ENCODE data around the gene ZNF469. TPM values are rescaled to one million over a fixed set of nuclear protein-coding genes. Genes with fewer than 3 reads are reported as not detected.

The ZNF469 gene
- total RNA-seq, 4 donors from 2014 or later = 0.24 to 0.55 (median 0.41) TPM

DNA sequence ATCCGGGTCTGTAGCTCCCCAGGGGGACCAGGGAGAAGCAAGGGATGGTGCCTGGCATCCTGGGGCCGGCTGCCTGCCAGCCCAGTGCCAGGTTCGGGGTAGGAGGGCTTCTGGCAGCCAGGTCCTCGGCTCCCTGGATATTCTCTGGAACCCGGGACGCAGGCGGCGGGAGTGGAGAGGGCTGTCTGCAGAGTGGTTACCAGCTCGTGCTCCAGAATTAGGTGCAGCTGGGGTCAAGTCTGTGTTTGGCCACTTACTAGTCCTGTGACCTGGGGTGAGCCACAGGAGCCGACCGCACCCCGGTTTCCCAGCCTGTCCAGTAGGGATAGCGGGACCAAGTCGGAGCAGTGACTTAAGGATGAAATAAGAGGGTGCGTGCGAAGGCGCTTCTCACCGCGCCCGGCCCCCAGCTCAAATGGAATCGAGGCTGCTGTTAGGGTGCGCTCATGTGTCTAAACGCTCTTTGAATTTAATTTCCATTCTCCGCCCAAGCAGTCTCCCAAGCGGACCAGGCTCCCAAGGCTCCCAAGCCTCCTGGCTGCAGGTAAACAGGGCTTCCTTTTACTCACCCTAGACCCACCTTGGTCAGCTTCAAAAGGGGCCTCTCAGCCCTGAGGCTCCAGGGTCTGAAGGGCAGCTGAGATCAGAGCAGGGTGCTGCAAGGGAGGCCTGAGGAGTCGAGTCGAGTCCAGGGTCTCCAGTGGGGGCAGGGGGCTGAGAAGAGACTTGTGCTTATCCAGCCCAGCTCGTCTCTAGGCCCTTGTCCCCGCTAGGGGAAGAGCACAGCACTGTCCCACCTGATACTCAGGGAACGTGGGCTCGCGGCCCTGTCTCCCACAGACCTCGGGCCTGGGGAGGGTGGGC is 28.3 kb upstream of the ZNF469 start:
- Histone ChIP-seq H3K27me3 (peaks cover 3% of the 10 kb centered on the region), H3K27ac (no peak overlapping the region), H3K4me3 (no peak overlapping the region), H3K36me3 (no peaks in the 10 kb centered on the region), H3K9me3 (no peaks in the 10 kb centered on the region), H3K4me1 (no peaks in the 10 kb centered on the region)
- 91% methylated on average over 27 of the region's 33 CpGs for whole genome bisulfite sequencing
- no peak for TF ChIP-seq EP300 (IDR thresholded peaks at IDR 0.05)
- TF ChIP-seq POLR2A (IDR thresholded peaks at IDR 0.05) = no peak
- no peak for TF ChIP-seq POLR2AphosphoS5 (IDR thresholded peaks at IDR 0.05)
- TF ChIP-seq, protein P1, sequence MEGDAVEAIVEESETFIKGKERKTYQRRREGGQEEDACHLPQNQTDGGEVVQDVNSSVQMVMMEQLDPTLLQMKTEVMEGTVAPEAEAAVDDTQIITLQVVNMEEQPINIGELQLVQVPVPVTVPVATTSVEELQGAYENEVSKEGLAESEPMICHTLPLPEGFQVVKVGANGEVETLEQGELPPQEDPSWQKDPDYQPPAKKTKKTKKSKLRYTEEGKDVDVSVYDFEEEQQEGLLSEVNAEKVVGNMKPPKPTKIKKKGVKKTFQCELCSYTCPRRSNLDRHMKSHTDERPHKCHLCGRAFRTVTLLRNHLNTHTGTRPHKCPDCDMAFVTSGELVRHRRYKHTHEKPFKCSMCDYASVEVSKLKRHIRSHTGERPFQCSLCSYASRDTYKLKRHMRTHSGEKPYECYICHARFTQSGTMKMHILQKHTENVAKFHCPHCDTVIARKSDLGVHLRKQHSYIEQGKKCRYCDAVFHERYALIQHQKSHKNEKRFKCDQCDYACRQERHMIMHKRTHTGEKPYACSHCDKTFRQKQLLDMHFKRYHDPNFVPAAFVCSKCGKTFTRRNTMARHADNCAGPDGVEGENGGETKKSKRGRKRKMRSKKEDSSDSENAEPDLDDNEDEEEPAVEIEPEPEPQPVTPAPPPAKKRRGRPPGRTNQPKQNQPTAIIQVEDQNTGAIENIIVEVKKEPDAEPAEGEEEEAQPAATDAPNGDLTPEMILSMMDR (IDR thresholded peaks at IDR 0.05) = no peak
- no peak for DNase-seq (ENCODE audit: low spot score in 2 of 2)

DNA sequence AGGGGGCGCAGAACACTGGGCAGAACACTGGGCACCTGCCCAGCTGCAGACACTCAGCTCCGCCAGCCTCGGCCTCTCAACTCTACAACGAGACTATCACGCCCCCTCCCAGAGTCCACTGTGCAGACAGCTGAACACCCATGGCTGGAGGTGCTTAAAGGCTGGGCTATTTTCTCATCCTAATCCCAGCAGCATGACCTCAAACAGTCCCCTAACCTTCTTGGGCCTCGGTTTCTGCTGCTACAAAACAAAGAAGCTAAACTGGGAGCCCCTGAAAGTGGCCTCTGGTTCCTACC is 27.7 kb upstream of the ZNF469 start:
- Histone ChIP-seq H3K9me3 (no peaks in the 10 kb centered on the region), H3K4me1 (no peaks in the 10 kb centered on the region), H3K4me3 (no peak overlapping the region), H3K27ac (no peak overlapping the region), H3K27me3 (peaks cover 3% of the 10 kb centered on the region), H3K36me3 (no peaks in the 10 kb centered on the region)
- TF ChIP-seq POLR2A (IDR thresholded peaks at IDR 0.05) = no peak
- TF ChIP-seq, protein P1 (IDR thresholded peaks at IDR 0.05) = no peak
- no peak for TF ChIP-seq EP300 (IDR thresholded peaks at IDR 0.05)
- TF ChIP-seq POLR2AphosphoS5 (IDR thresholded peaks at IDR 0.05) = no peak
- DNase-seq (ENCODE audit: low spot score in 2 of 2) = no peak
- 96% methylated on average over 6 of the region's 6 CpGs for WGBS

DNA sequence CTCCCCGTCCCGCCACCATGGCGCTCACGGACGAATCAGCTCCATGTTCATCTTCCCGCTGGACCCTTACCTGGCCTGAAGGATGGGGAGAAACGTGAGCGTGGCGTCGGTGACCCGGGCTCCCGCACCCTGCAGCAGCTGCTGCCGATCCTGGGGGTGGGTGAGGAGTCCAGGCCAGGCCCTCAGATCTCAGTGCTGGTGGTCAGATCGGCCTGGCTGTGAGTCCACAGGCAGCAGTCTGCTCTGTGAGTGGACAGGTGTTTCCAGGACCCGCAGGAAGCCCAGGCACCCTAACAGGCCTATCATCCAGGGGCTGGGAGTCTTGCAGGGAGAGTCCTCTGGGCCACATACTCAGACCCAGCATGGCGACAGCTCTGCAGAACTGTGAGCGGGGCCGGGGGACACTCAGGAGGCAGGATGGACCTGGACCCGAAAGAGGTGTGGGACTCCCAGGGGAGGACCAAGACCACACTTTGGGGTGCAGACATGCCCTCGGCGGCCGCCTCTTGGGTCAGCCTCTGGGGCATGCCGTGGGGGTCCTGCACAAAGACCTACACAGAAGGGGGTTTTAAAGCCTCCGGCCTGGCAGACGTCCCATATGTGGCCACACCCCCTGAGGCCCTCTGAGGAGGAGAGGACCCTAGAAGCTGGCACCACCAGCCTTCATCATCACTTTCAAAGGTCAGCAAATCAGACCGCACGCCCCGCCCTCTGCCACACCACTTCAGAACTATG is 27.2 kb upstream of the ZNF469 start:
- no peak overlapping the region for H3K4me3 ChIP-seq
- TF ChIP-seq POLR2AphosphoS5 (IDR thresholded peaks at IDR 0.05) = no peak
- TF ChIP-seq, protein P1 (IDR thresholded peaks at IDR 0.05) = no peak
- TF ChIP-seq POLR2A (IDR thresholded peaks at IDR 0.05) = no peak
- no peak for DNase-seq (ENCODE audit: low spot score in 2 of 2)
- H3K9me3 ChIP-seq = no peaks in the 10 kb centered on the region
- no peaks in the 10 kb centered on the region for H3K4me1 ChIP-seq
- H3K27me3 ChIP-seq = peaks cover 3% of the 10 kb centered on the region
- H3K27ac ChIP-seq = no peak overlapping the region
- H3K36me3 ChIP-seq = no peaks in the 10 kb centered on the region
- 90% methylated on average over 21 of the region's 28 CpGs for WGBS

DNA sequence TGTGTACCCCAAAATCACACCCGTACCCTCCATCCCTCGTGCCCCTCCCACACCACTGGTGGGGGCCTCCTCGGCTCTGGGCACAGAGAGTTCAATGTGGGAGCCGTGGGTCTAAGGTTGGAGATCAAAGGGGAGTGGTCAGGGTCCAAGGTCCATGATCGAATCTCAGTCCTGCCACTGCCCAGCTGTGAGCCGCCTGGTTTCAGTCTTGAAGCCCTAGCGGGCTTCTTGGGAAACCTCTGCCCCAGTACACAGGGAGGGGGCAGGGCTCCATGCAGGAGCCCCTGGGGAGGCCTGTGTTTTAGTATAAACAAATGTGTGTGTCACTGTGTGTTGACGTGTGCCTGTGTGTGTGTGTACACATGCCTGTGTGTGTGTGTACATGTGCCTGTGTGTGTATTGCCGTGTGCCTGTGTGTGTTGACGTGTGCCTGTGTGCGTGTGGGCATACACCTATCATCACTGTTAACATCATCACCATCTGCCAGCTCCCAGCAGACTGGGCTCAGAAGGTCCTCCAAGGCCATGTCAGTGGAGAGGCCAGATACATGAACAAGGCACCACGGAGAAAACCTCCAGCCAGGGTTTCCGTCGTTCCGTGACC is 26.5 kb upstream of the ZNF469 start:
- no peaks in the 10 kb centered on the region for H3K9me3 ChIP-seq
- DNase-seq (ENCODE audit: low spot score in 2 of 2) = no peak
- no peaks in the 10 kb centered on the region for H3K36me3 ChIP-seq
- H3K4me1 ChIP-seq = no peaks in the 10 kb centered on the region
- peaks cover 3% of the 10 kb centered on the region for H3K27me3 ChIP-seq
- 87% methylated on average over 7 of the region's 15 CpGs for WGBS
- TF ChIP-seq, protein P1 (IDR thresholded peaks at IDR 0.05) = no peak
- TF ChIP-seq EP300 (IDR thresholded peaks at IDR 0.05) (no peak), POLR2AphosphoS5 (IDR thresholded peaks at IDR 0.05) (no peak)
- no peak overlapping the region for H3K4me3 ChIP-seq
- H3K27ac ChIP-seq = no peak overlapping the region

DNA sequence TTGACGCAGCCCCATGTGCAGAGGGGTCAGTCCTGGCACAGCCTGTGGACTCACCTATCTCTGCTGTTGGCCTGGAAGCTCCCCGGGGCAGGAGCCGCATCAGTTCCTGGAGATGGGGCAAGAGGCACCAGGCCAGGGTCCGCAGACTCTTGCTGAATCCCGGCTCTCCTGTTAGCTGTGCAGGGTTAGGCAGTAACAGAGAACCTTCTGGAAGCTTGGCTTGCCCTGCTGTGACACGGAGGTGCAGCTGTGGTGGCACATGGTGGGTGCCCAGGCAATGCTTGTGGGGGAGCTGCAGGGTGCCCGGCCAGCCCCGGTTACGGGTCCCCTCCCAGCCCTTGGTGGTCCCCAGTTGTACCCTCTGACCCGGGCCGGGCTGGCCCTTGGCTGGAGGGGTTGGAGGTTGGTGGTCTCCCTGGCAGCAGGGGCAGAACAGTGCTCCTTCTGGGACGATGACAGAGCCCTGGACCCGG is 26.0 kb upstream of the ZNF469 start:
- TF ChIP-seq POLR2A (IDR thresholded peaks at IDR 0.05) (no peak), POLR2AphosphoS5 (IDR thresholded peaks at IDR 0.05) (no peak), EP300 (IDR thresholded peaks at IDR 0.05) (no peak)
- TF ChIP-seq, protein P1 (IDR thresholded peaks at IDR 0.05) = no peak
- Histone ChIP-seq H3K9me3 (no peaks in the 10 kb centered on the region), H3K27ac (no peak overlapping the region), H3K4me3 (no peak overlapping the region), H3K4me1 (no peaks in the 10 kb centered on the region), H3K36me3 (no peaks in the 10 kb centered on the region), H3K27me3 (peaks cover 3% of the 10 kb centered on the region)
- no peak for DNase-seq (ENCODE audit: low spot score in 2 of 2)
- WGBS = 80% methylated on average over 4 of the region's 13 CpGs

Measured in suprapubic skin (tissue), 4 donors.